B cell (primary cell): ENCODE results near the gene RPL37A.

Experiments used
- EZH2 ChIP-seq: IDR thresholded peaks from 2 replicates; pipeline ENCODE4 v1.6.1; 2012; ENCODE audit warnings: borderline replicate concordance, low read depth, mild to moderate bottlenecking, moderate library complexity, low read length; ENCODE audit not compliant: insufficient read depth, poor library complexity, severe bottlenecking
- TF ChIP-seq, protein P1 (sequence below): fragments of 200-600 bp; IDR thresholded peaks from one replicate; pipeline ENCODE4 v1.8.0; 2022; ENCODE audit warnings: antibody characterized with exemption, mild to moderate bottlenecking

DNA sequence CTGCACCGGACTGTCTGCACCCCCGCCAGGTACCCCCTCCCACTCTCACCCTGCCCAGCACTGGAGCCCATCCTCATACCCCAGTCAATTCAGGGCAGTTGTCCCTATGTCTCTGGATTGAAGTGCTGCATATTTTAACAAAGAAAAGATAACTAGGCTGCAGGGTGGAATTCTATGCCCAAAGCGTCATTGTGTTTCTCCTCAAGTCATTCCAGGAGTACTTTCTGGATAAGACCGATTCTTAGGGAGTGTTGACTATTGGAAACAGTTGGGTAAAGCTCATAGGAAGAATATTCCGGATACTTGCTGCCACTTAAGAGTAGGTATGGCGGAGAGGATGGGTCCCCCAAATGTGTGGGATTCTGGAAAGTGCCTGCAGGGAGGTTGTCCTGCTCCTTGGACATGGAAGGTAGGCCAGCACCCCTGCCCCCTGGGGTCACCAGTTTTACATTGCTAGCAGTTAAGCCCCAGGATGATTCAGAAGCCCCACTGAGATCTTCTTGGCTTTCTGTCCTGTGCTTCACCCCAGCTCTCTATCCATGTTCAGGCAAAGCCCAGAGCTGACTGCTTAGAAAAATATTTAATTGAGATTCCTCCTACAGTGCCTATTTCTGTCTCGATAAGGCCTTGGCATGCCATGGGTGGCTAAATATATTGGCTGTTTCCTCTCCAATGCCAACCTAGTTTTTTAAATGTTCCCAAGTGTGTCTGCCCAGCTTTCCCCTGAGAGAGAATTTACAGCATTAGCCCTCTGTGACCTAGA, 48.2 kb downstream of the RPL37A start:
- TF ChIP-seq, protein P1, sequence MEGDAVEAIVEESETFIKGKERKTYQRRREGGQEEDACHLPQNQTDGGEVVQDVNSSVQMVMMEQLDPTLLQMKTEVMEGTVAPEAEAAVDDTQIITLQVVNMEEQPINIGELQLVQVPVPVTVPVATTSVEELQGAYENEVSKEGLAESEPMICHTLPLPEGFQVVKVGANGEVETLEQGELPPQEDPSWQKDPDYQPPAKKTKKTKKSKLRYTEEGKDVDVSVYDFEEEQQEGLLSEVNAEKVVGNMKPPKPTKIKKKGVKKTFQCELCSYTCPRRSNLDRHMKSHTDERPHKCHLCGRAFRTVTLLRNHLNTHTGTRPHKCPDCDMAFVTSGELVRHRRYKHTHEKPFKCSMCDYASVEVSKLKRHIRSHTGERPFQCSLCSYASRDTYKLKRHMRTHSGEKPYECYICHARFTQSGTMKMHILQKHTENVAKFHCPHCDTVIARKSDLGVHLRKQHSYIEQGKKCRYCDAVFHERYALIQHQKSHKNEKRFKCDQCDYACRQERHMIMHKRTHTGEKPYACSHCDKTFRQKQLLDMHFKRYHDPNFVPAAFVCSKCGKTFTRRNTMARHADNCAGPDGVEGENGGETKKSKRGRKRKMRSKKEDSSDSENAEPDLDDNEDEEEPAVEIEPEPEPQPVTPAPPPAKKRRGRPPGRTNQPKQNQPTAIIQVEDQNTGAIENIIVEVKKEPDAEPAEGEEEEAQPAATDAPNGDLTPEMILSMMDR = no peak
- TF ChIP-seq EZH2 = no peak
